ENCODE data around the gene PDZD2.

The PDZD2 gene

DNA sequence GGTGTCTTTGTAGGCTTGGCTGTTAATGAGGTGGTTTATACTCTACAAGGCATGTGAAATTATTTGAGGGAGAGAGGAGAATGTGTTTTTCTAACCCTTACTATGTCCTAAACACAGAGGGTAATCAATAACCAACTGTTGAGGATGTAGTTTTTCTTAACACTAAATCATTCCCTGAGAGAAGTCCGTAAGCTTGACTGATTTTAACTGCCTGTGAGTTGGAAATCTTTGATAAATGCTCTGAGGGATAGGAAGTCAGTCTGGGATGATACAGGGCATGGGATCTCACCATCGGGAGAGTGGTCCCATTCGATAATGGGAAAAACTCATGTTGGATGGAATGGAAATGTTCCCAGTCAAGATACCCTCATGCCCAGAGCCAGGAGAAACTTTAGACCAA is 249.6 kb downstream of the PDZD2 start:
- intact Hi-C loops (cut with DNase I; ENCODE audit: low total_unique reads), result no loop called here
- H3K27me3 ChIP-seq, result no peaks in the 10 kb centered on the region
- H3K9me3 ChIP-seq, result no peaks in the 10 kb centered on the region
- DNase-seq, result no peak
- H3K4me1 ChIP-seq, result peaks cover 0 to 3% (median 0%) of the 10 kb centered on the region in 4 donors
- TF ChIP-seq, protein P1, sequence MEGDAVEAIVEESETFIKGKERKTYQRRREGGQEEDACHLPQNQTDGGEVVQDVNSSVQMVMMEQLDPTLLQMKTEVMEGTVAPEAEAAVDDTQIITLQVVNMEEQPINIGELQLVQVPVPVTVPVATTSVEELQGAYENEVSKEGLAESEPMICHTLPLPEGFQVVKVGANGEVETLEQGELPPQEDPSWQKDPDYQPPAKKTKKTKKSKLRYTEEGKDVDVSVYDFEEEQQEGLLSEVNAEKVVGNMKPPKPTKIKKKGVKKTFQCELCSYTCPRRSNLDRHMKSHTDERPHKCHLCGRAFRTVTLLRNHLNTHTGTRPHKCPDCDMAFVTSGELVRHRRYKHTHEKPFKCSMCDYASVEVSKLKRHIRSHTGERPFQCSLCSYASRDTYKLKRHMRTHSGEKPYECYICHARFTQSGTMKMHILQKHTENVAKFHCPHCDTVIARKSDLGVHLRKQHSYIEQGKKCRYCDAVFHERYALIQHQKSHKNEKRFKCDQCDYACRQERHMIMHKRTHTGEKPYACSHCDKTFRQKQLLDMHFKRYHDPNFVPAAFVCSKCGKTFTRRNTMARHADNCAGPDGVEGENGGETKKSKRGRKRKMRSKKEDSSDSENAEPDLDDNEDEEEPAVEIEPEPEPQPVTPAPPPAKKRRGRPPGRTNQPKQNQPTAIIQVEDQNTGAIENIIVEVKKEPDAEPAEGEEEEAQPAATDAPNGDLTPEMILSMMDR (IDR thresholded peaks at IDR 0.05), result no peak
- no peak overlapping the region for H3K27ac ChIP-seq
- H3K4me3 ChIP-seq, result no peak overlapping the region
- no peaks in the 10 kb centered on the region for H3K36me3 ChIP-seq

DNA sequence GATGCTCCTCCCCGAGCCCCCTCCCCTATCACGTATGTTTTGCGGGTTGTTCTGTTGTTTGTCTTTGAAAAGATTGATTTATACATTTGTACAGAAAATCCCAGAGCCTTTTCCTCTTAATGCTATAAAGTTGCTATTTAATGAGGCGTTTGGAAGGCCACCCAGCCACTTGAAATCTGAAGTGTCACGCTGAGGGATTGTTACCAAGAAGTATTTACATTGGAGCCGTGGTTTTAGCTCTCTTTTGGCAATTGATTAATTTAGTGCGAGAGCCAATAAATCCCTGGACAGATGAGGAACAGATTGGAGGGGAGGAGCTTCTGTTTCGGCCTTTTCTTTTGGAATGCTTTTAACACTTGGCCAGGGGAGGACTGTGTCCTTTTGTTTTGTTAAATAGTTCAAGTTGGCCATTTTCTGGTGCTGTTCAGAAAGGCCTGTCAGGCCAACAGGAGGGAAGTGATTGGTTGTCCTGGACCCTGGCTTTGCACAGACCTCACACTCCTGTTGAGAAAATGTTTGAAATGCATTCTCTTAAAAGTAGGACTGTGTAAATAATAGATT is 250.2 kb downstream of the PDZD2 start:
- Histone ChIP-seq H3K4me1 (peaks cover 0 to 3% (median 0%) of the 10 kb centered on the region in 4 donors), H3K36me3 (no peaks in the 10 kb centered on the region), H3K9me3 (no peaks in the 10 kb centered on the region), H3K27me3 (no peaks in the 10 kb centered on the region), H3K27ac (no peak overlapping the region), H3K4me3 (no peak overlapping the region)
- TF ChIP-seq, protein P1 (IDR thresholded peaks at IDR 0.05), result no peak
- intact Hi-C loops (cut with DNase I; ENCODE audit: low total_unique reads), result no loop called here
- no peak for DNase-seq

DNA sequence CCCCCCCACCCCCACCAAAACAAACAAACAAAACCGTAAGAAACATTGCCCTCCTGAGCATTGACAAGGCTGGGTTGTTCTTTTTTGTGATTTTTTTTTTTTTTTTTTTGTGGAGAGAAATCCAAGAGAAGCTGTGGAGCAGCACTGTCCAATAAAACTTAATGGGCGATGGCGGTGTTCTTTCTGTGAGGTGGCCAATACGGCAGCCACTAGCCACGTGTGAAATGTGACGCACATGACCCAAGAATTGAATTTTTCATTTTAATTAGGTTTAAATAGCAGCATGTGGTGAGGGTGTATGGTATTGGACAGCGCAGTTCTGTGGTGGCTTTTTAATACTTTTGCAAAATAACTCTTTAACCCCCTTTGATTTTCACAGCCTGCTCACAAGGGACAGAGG is 251.1 kb downstream of the PDZD2 start:
- Histone ChIP-seq H3K4me1 (peaks cover 0 to 3% (median 0%) of the 10 kb centered on the region in 4 donors), H3K9me3 (no peaks in the 10 kb centered on the region), H3K27ac (no peak overlapping the region), H3K27me3 (no peaks in the 10 kb centered on the region), H3K4me3 (no peak overlapping the region), H3K36me3 (no peaks in the 10 kb centered on the region)
- intact Hi-C loops (cut with DNase I; ENCODE audit: low total_unique reads), result no loop called here
- TF ChIP-seq, protein P1 (IDR thresholded peaks at IDR 0.05), result no peak
- DNase-seq, result no peak

DNA sequence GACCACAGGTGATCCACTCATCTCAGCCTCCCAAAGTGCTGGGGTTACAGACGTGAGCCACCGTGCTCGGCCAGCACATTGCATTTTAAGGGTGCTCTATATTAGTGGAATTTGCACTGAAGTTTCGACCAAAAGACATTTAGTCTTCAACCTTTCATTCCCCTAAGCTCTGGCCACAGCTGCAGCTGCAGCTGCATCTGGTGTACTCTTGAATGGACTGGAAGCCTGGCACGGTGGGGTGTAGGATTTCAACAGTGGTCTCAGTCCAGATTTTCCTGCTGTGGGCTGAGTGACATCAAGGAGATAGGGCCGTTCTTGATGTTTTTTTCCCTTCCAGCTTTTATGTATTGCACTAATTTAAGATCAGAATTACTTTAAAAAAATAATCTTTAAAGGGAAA is 255.2 kb downstream of the PDZD2 start:
- Histone ChIP-seq H3K36me3 (no peaks in the 10 kb centered on the region), H3K27ac (no peak overlapping the region), H3K9me3 (no peaks in the 10 kb centered on the region), H3K4me3 (no peak overlapping the region), H3K4me1 (peaks cover 0 to 3% (median 0%) of the 10 kb centered on the region in 4 donors), H3K27me3 (no peaks in the 10 kb centered on the region)
- TF ChIP-seq, protein P1 (IDR thresholded peaks at IDR 0.05), result no peak
- no peak for DNase-seq
- intact Hi-C loops (cut with DNase I; ENCODE audit: low total_unique reads), result no loop called here

DNA sequence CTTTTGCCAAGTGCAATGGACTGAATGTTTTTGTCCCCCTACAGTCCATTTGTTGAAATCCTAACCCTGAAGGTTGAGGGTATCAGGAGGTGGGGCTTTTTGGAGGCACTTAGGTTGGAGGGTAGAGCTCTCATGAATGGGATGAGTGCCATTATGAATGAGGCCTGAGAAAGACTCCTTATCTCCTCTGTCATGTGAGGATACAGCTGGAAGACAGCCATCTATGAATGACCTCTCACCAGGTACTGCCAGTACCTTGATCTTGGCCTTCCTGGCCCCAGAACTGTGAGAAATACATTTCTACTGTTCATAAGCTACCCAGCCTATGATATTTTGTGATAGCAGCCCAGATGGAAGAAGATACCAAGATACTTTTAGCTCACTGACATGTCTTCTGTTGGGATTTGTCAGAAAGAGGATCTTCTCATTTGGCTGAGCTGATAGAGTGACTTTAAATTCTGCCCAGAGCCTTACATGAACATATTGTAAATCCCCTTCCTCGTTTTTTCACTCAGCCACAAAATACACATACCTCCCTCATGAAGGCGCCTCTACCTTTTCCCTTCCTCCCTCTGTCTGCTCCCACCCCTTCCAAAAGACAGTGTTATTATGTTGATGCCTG is 256.4 kb downstream of the PDZD2 start:
- no peaks in the 10 kb centered on the region for H3K4me1 ChIP-seq
- TF ChIP-seq, protein P1 (IDR thresholded peaks at IDR 0.05), result no peak
- no peak overlapping the region for H3K4me3 ChIP-seq
- no peaks in the 10 kb centered on the region for H3K27me3 ChIP-seq
- H3K27ac ChIP-seq, result no peak overlapping the region
- no peaks in the 10 kb centered on the region for H3K9me3 ChIP-seq
- no peaks in the 10 kb centered on the region for H3K36me3 ChIP-seq
- intact Hi-C loops (cut with DNase I; ENCODE audit: low total_unique reads), result no loop called here
- no peak for DNase-seq

All from tibial artery (tissue), 4 donors.